Measurements from ENCODE around the gene AHSG.

DNA sequence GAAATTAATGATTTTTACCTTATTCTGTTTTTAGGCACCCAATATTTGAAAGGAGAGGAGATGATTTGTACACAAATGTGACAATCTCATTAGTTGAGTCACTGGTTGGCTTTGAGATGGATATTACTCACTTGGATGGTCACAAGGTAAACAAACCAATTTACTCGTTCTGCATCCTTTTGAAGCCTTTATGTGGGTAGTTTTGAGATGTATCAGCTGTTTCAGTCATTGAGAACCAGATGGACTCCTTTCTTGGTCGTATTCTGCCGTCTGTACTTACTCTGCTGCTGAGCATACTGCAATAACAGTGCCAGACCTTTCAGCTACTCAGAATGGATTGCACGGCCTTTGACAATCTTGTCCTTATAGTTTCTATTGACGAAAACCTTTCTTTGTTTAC, 29.0 kb upstream of the AHSG start:
- no peak for TF ChIP-seq POLR2A (IDR thresholded peaks at IDR 0.05)
- TF ChIP-seq, protein P1, sequence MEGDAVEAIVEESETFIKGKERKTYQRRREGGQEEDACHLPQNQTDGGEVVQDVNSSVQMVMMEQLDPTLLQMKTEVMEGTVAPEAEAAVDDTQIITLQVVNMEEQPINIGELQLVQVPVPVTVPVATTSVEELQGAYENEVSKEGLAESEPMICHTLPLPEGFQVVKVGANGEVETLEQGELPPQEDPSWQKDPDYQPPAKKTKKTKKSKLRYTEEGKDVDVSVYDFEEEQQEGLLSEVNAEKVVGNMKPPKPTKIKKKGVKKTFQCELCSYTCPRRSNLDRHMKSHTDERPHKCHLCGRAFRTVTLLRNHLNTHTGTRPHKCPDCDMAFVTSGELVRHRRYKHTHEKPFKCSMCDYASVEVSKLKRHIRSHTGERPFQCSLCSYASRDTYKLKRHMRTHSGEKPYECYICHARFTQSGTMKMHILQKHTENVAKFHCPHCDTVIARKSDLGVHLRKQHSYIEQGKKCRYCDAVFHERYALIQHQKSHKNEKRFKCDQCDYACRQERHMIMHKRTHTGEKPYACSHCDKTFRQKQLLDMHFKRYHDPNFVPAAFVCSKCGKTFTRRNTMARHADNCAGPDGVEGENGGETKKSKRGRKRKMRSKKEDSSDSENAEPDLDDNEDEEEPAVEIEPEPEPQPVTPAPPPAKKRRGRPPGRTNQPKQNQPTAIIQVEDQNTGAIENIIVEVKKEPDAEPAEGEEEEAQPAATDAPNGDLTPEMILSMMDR (IDR thresholded peaks at IDR 0.05): no peak

All from adrenal gland (tissue), 5 donors.